Aorta (tissue), 5 donors: ENCODE data around the gene POR. TPM values are rescaled to one million over a fixed set of nuclear protein-coding genes. Genes with fewer than 3 reads are reported as not detected.
"Not testable (repeated sequence)": the region's sequence is repeated elsewhere in the genome, so short reads cannot be mapped to it uniquely, and the experiment has no call there.

Experiments used
- ATAC-seq: fragments of 200-7000 bp; cut with Tn5 transposase; one replicate; pipeline ENCODE4 v1.9.1; 2022; ENCODE audit warnings: moderate library complexity; ENCODE audit not compliant: low FRiP score
- DNase-seq, 2 donors: peaks; one replicate each; pipeline ENCODE4 v3.0.0-alpha.2; 2020
- H3K27ac ChIP-seq, 2 donors: one replicate each; pipeline ENCODE4 v1.5.1; 2013; ENCODE audit warnings: low read length in 2 of 2, mild to moderate bottlenecking in 2 of 2, moderate library complexity in 2 of 2, control low read depth in 1 of 2, inconsistent platforms in 1 of 2, low read depth in 1 of 2
- H3K27me3 ChIP-seq, 2 donors: one replicate each; pipeline ENCODE4 v1.6.1; 2013; ENCODE audit warnings: control low read depth in 1 of 2, low read length in 1 of 2, mild to moderate bottlenecking in 1 of 2, moderate library complexity in 1 of 2; ENCODE audit not compliant: insufficient read depth in 2 of 2, control insufficient read depth in 1 of 2
- H3K36me3 ChIP-seq, 2 donors: one replicate each; pipeline ENCODE4 v1.6.1; 2013; ENCODE audit warnings: control low read depth in 1 of 2, low read length in 1 of 2, mild to moderate bottlenecking in 1 of 2; ENCODE audit not compliant: insufficient read depth in 2 of 2, control insufficient read depth in 1 of 2
- H3K4me1 ChIP-seq, 2 donors: one replicate each; pipeline ENCODE4 v1.6.1; 2013; ENCODE audit warnings: low read length in 2 of 2, control low read depth in 1 of 2, mild to moderate bottlenecking in 1 of 2, moderate library complexity in 1 of 2; ENCODE audit not compliant: insufficient read depth in 2 of 2, control insufficient read depth in 1 of 2
- H3K4me3 ChIP-seq, 2 donors: one replicate each; pipeline ENCODE4 v1.5.1; 2013; ENCODE audit warnings: low read length in 2 of 2, control low read depth in 1 of 2, mild to moderate bottlenecking in 1 of 2
- H3K9me3 ChIP-seq: one replicate; pipeline ENCODE4 v1.6.1; 2013; ENCODE audit warnings: mild to moderate bottlenecking, low read length; ENCODE audit not compliant: control insufficient read depth
- whole genome bisulfite sequencing, 2 donors: extraction: QIAGEN DNeasy Blood & Tissue Kit; methylation state at CpG; one replicate each; pipeline ENCODE4 v1.1.7; 2013; 5-methylcytosine and 5-hydroxymethylcytosine counted together
- intact Hi-C, 2 donors: fragments of 100-400 bp; cut with DNase I; formaldehyde crosslinking; loops; one replicate each; pipeline versions ENCODE4 v1.14.2 to v1.15.0; 2022
- microRNA-seq, 2 donors: library from miRNA; unstranded; fragments of <30 nt; microRNA quantifications; one replicate each; pipeline ENCODE4 v1.2.0, GENCODE V29; 2020
- polyA plus RNA-seq, 2 donors: library from polyadenylated mRNA; stranded (reverse); fragments of 200-250 nt; gene quantifications; one replicate each; pipeline ENCODE4 v1.2.3, GENCODE V29; 2013
- total RNA-seq, 2 donors: library from RNA; stranded (reverse); fragmentation: NEBNext Ultra II Directional; extraction: Animal tissue kit (Norgen Biotek cat#: 25700); gene quantifications; one replicate each; pipeline ENCODE4 v1.2.1, GENCODE V29; 2021
- donor health status: healthy with polysubstance abuse.
- donor health status: Bipolar disorder and iron deficiency.
- donor health status: DM: no; HTN: no; CAD: no.
- donor health status: DM: no; HTN: no; CAD: no.
- donor health status: DM: yes; HTN: yes; CAD: no.

Gene POR
- total and polyA plus RNA-seq, 4 donors = 40.4 to 121 (median 79.6) TPM

GRCh38 chr7:76020031-76020714 is 105.2 kb downstream of the POR start:
- Histone ChIP-seq H3K4me1 (no peaks in the 10 kb centered on the region), H3K4me3 (no peak overlapping the region), H3K27ac (no peak overlapping the region), H3K9me3 (no peaks in the 10 kb centered on the region), H3K36me3 (no peaks in the 10 kb centered on the region), H3K27me3 (no peaks in the 10 kb centered on the region)
- ATAC-seq (peak; percentile 83), DNase-seq (peak; percentile 77 to 93)
- WGBS, 2 donors = 31 to 35% methylated on average over 6 of the region's 6 CpGs
- intact Hi-C loops = loop anchor here (1.0 to 2.0 kb wide), 2 partner anchors 153 to 154 kb away; no protein-coding TSS in a partner anchor

DNA sequence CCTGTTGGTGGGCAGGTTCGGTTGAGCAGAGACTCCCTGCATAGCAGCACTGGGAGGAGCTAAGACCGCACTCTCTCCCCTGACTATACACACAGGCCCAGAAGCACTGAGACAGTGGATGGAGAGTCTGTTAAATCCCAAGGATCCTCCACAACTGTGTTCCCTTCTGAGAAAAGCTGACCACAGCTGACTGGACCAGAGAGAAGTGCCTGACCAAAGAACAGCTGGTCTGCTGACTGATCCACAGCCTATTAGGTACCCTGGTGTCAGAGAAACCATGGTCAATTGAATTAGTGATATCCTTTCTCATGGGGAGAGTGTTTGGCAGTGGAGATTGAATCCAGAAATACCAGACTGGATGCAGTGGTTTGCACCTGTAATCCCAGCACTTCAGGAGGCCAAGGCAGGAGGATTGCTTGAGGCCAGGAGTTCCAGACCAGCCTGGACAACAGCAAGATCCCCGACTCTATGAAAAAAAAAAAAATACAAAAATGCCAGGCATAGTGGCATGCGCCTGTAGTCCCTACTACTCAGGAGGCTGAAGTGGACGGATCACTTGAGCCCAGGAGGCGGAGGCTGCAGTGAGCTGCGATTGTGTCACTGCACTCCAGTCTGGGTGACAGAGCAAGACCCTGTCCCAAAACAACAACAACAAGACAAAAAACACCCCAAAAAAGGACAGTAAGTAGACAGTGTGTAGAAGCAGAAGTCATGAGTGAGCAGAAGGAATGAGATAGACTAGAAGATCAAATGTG is 107.2 kb downstream of the POR start:
- DNase-seq = no peak
- Histone ChIP-seq H3K27me3 (no peaks in the 10 kb centered on the region), H3K4me1 (no peaks in the 10 kb centered on the region), H3K27ac (no peak overlapping the region), H3K9me3 (no peaks in the 10 kb centered on the region), H3K4me3 (no peak overlapping the region), H3K36me3 (no peaks in the 10 kb centered on the region)
- WGBS, 2 donors = 86 to 91% methylated on average over 7 of the region's 7 CpGs
- no peak for ATAC-seq
- intact Hi-C loops = no loop called here

GRCh38 chr7:76023002-76023401 is 108.0 kb downstream of the POR start:
- DNase-seq = peak in 1 of 2 donors; percentile 63
- Histone ChIP-seq H3K36me3 (no peaks in the 10 kb centered on the region), H3K4me3 (no peak overlapping the region), H3K9me3 (no peaks in the 10 kb centered on the region), H3K27me3 (no peaks in the 10 kb centered on the region), H3K4me1 (no peaks in the 10 kb centered on the region), H3K27ac (no peak overlapping the region)
- no peak for ATAC-seq
- intact Hi-C loops = no loop called here
- WGBS, 2 donors = 51 to 59% methylated on average over 4 of the region's 4 CpGs

- H3K9me3 ChIP-seq, H3K36me3 ChIP-seq, DNase-seq, H3K27ac ChIP-seq, H3K27me3 ChIP-seq, H3K4me1 ChIP-seq, ATAC-seq, intact Hi-C loops, H3K4me3 ChIP-seq: not testable (repeated sequence)
- 96% methylated on average over 7 of the region's 7 CpGs for WGBS, 2 donors
Observed at GRCh38 chr7:76029682-76030081, 114.7 kb downstream of the POR start.

GRCh38 chr7:76031964-76032363 is 117.0 kb downstream of the POR start:
- intact Hi-C loops = no loop called here
- no peaks in the 10 kb centered on the region for H3K36me3 ChIP-seq
- DNase-seq (no peak), ATAC-seq (no peak)
- H3K4me3 ChIP-seq = no peak overlapping the region
- H3K27me3 ChIP-seq = no peaks in the 10 kb centered on the region
- H3K9me3 ChIP-seq = no peaks in the 10 kb centered on the region
- 90 to 100% methylated on average over 1 of the region's 1 CpG for WGBS, 2 donors
- H3K4me1 ChIP-seq = no peaks in the 10 kb centered on the region
- no peak overlapping the region for H3K27ac ChIP-seq

Small RNAs within 50 kb of the gene (microRNA-seq; reads per million reads assigned to microRNA genes)
- gene MIR4651 = 0 reads per million in 2 donors

Other genes with a start within 250 kb of the POR start
- 10 to 100 TPM; 56.8 to 87.9 TPM for gene HIP1, start 176.2 kb upstream of the POR start, total RNA-seq
- 10 to 100 TPM; 10.6 to 29.7 TPM for gene HIP1, start 176.2 kb upstream of the POR start, polyA plus RNA-seq
- 1 to 10 TPM in 1 of 2 donors, not detected in 1; 1.9 TPM for gene CCL26, start 142.9 kb upstream of the POR start, total RNA-seq
- gene CCL26, start 142.9 kb upstream of the POR start, polyA plus RNA-seq = 1 to 10 TPM in 1 of 2 donors, not detected in 1; 2.0 TPM
- gene CCL24, start 101.3 kb upstream of the POR start, total RNA-seq = 1 to 10 TPM; 1.1 to 2.4 TPM
- gene CCL24, start 101.3 kb upstream of the POR start, polyA plus RNA-seq = 1 to 10 TPM in 1 of 2 donors, under 1 TPM in 1; 1.00 to 3.3 TPM
- 10 to 100 TPM; 31.1 to 40.1 TPM for gene RHBDD2, start 36.1 kb upstream of the POR start, total RNA-seq
- 10 to 100 TPM; 23.9 to 71.3 TPM for gene RHBDD2, start 36.1 kb upstream of the POR start, polyA plus RNA-seq
- 10 to 100 TPM; 53.8 to 75.1 TPM for gene TMEM120A, start 79.4 kb downstream of the POR start, total RNA-seq
- gene TMEM120A, start 79.4 kb downstream of the POR start, polyA plus RNA-seq = 100 to 1,000 TPM in 1 of 2 donors, 10 to 100 TPM in 1; 84.0 to 144 TPM
- 10 to 100 TPM in 1 of 2 donors, 1 to 10 TPM in 1; 6.1 to 16.8 TPM for gene STYXL1, start 132.8 kb downstream of the POR start, total RNA-seq
- 10 to 100 TPM; 16.2 to 18.7 TPM for gene STYXL1, start 132.8 kb downstream of the POR start, polyA plus RNA-seq
- gene MDH2, start 133.0 kb downstream of the POR start, total RNA-seq = 10 to 100 TPM; 68.4 to 87.9 TPM
- gene MDH2, start 133.0 kb downstream of the POR start, polyA plus RNA-seq = 10 to 100 TPM; 65.3 to 66.7 TPM